Mesothelial cell of epicardium (in vitro differentiated cells): ENCODE results near the gene HOXA4. TPM values are rescaled to one million over a fixed set of nuclear protein-coding genes. Genes with fewer than 3 reads are reported as not detected.
A peak's percentile ranks its signal among the peaks of the same experiment; 100 is the strongest.

ENCODE experiments used
- DNase-seq, 2 experiments: peaks; one replicate each; pipeline ENCODE4 v3.0.0; 2021; ENCODE audit warnings: low spot score in 2 of 2; ENCODE audit not compliant: unreplicated experiment in 2 of 2
- H3K27ac Mint-ChIP-seq: 2 replicates; pipeline ENCODE4 v1.8.0; 2021; ENCODE audit warnings: mixed read lengths
- H3K27me3 Mint-ChIP-seq: 2 replicates; pipeline ENCODE4 v1.8.0; 2021; ENCODE audit warnings: low read depth, mixed read lengths
- H3K36me3 Mint-ChIP-seq: 2 replicates; pipeline ENCODE4 v1.8.0; 2021; ENCODE audit warnings: mixed read lengths
- H3K4me1 Mint-ChIP-seq: 2 replicates; pipeline ENCODE4 v1.8.0; 2021; ENCODE audit warnings: mixed read lengths
- H3K4me3 Mint-ChIP-seq: 2 replicates; pipeline ENCODE4 v1.8.0; 2021; ENCODE audit warnings: mild to moderate bottlenecking, moderate library complexity, mixed read lengths
- H3K9me3 Mint-ChIP-seq: 2 replicates; pipeline ENCODE4 v1.8.0; 2021; ENCODE audit warnings: mixed read lengths
- total RNA-seq: library from RNA; stranded (reverse); gene quantifications from 3 replicates; pipeline ENCODE4 v1.2.1, GENCODE V29; 2021
- TF ChIP-seq, protein P1 (sequence below): fragments of 200-600 bp; sonication (generic); IDR thresholded peaks from one replicate; pipeline ENCODE4 v1.5.0; 2021; ENCODE audit warnings: antibody characterized with exemption; ENCODE audit not compliant: unreplicated experiment

The HOXA4 gene
- total RNA-seq, 1 donor from 2014 or later = 55.9 TPM

DNA sequence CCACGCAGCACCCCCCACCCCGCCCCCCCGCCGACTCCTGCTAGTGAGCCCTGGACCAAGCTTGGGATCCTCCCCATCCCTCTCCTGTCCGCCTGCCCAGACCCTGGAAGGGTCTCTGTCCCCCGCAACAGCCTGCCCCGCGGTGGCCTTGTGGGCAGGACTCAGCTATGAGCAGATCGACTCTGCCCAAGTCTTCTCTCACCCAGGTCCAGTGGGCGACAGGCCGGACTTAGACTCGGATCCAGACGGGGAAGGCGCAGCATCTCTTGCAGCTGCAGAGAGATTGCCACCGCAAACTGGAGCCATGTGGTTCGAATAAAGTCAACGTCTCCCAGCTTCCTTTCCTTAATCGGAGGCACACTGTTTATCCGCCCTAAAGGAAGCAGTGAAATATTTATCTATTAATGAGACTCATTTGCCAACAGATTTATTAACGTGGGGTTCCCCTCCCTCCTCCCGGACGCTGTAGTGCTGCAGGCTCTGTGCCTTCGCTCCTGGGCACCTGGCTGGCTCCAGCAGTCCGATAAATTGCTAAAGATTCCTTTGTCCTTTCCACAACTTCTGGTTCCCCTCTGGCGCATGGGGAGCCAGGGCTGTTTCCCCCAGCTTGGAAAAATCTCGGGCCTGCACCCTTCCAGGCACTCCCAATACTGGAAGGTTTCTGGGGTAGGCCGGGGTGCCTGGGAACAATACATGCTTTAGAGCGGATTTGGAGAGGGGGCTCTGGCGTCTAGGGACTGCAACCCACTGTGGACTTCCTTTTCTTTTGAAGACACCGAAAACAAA is 26.6 kb upstream of the HOXA4 start:
- peaks cover 61% of the 10 kb centered on the region for H3K4me1 Mint-ChIP-seq
- H3K36me3 Mint-ChIP-seq = peaks cover 10% of the 10 kb centered on the region
- peak overlapping the region; percentile 81 for H3K27ac Mint-ChIP-seq
- peaks cover 80% of the 10 kb centered on the region for H3K27me3 Mint-ChIP-seq
- TF ChIP-seq, protein P1, sequence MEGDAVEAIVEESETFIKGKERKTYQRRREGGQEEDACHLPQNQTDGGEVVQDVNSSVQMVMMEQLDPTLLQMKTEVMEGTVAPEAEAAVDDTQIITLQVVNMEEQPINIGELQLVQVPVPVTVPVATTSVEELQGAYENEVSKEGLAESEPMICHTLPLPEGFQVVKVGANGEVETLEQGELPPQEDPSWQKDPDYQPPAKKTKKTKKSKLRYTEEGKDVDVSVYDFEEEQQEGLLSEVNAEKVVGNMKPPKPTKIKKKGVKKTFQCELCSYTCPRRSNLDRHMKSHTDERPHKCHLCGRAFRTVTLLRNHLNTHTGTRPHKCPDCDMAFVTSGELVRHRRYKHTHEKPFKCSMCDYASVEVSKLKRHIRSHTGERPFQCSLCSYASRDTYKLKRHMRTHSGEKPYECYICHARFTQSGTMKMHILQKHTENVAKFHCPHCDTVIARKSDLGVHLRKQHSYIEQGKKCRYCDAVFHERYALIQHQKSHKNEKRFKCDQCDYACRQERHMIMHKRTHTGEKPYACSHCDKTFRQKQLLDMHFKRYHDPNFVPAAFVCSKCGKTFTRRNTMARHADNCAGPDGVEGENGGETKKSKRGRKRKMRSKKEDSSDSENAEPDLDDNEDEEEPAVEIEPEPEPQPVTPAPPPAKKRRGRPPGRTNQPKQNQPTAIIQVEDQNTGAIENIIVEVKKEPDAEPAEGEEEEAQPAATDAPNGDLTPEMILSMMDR = no peak
- H3K9me3 Mint-ChIP-seq = no peaks in the 10 kb centered on the region
- H3K4me3 Mint-ChIP-seq = peak overlapping the region; percentile 70
- DNase-seq = peak in 1 of 2 experiments; percentile 43

DNA sequence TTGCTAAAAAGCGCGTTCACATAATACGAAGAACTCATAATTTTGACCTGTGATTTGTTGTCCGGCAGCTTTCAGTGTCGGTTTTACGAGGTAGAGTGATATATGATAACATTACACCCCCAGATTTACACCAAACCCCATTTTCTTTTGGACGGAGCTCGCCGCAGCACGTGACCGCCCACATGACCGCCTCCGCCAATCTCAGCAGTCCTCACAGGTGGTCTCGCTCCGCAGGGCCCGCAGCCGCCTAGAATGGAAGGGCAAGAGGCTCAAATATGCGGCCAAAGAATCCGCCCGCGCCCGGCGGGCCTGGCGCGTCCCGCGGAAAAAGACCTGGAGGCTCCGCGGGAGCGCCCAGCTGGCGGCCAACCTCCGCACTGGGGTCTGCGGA is 25.9 kb upstream of the HOXA4 start, which contains the start of gene HOXA7:
Gene HOXA7 (minus strand): TSS at position 168 of the 391 bp plus-strand sequence. CDS start 130 bp downstream, at position 38.
- Mint-ChIP-seq H3K27ac (peak within 1 kb of the TSS; percentile 96), H3K36me3 (peaks cover 13% of the 10 kb centered on the region), H3K4me3 (peak within 1 kb of the TSS; percentile 87), H3K9me3 (no peaks in the 10 kb centered on the region), H3K27me3 (peaks cover 81% of the 10 kb centered on the region), H3K4me1 (peaks cover 60% of the 10 kb centered on the region)
- peak in 1 of 2 experiments; percentile 85 for DNase-seq
- TF ChIP-seq, protein P1 = no peak

DNA sequence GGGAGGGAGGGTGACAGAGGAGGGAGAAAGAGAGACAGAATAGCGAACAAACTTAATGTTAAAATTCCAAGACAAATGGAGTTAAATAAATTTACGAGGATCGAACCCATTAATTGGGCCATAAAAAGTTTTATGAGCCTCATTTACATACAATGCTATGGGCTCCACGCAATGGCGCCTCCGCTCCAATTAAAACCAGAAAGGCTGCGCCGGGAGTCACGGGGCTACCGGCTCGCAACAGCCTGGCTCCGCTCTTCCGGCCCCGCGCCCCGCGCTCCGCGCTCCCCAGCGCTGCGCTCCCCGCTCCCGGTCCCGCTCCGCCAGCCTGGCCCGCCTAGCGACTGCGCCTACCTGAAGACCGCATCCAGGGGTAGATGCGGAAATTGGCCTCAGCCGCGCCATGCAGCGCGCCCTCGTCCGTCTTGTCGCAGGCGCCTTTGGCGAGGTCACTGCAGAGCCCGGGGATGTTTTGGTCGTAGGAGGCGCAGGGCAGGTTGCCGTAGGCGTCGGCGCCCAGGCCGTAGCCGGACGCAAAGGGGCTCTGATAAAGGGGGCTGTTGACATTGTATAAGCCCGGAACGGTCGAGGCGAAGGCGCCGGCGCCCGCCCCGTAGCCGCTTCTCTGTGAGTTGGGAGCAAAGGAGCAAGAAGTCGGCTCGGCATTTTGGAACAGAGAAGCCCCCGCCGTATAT is 25.4 kb upstream of the HOXA4 start:
- Mint-ChIP-seq H3K9me3 (no peaks in the 10 kb centered on the region), H3K4me3 (peak overlapping the region; percentile 87), H3K27ac (peak overlapping the region; percentile 96), H3K27me3 (peaks cover 82% of the 10 kb centered on the region), H3K4me1 (peaks cover 61% of the 10 kb centered on the region), H3K36me3 (peaks cover 13% of the 10 kb centered on the region)
- DNase-seq = peak in 1 of 2 experiments; percentile 64
- TF ChIP-seq, protein P1 = no peak

DNA sequence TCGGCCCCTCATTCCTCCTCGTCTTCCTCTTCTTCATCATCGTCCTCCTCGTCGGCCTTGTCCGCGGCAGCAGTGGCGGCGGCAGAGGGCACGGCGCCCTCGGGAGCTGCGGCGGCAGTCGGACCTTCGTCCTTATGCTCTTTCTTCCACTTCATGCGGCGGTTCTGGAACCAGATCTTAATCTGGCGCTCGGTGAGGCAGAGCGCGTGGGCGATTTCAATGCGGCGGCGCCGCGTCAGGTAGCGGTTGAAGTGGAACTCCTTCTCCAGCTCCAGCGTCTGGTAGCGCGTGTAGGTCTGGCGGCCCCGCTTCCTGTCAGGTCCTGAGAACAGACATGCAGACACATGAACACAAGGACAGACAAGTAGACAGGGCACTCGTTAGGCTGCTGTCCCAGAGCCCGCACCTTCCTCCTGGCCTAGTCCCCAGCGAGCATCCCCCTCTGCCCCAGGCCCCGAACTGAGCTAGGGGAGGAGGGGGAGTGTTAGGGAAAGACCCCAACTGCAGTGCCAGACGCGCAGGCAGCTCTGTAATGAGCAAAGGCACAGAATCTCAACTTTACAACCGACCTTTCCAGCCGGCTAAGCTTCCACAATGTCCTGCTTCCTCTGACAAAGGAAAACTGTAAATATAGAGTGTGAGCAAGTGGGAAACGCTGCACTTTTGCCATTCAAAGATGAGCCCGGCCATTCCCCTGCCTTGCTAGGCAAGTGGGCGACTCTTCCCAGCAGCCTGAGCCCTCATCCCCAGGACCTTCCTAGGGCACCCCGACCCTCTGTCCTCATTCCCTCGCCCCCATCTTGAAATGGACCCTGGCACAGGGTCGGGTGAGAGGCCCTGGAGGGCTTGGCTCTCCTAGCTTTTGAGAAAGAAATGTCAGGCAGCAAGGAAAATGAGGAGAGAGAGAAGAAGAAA is 24.6 kb upstream of the HOXA4 start:
- TF ChIP-seq, protein P1 = no peak
- H3K4me3 Mint-ChIP-seq = peak overlapping the region; percentile 87
- H3K27ac Mint-ChIP-seq = peak overlapping the region; percentile 96
- peaks cover 13% of the 10 kb centered on the region for H3K36me3 Mint-ChIP-seq
- H3K4me1 Mint-ChIP-seq = peaks cover 64% of the 10 kb centered on the region
- DNase-seq = peak in 1 of 2 experiments; percentile 57
- H3K27me3 Mint-ChIP-seq = peaks cover 81% of the 10 kb centered on the region
- H3K9me3 Mint-ChIP-seq = no peaks in the 10 kb centered on the region

GRCh38 chr7:27154369-27154768 is 23.8 kb upstream of the HOXA4 start:
- peaks cover 67% of the 10 kb centered on the region for H3K4me1 Mint-ChIP-seq
- H3K9me3 Mint-ChIP-seq = no peaks in the 10 kb centered on the region
- peak overlapping the region; percentile 87 for H3K4me3 Mint-ChIP-seq
- peak in 1 of 2 experiments; percentile 37 for DNase-seq
- TF ChIP-seq, protein P1 = no peak
- H3K36me3 Mint-ChIP-seq = peaks cover 13% of the 10 kb centered on the region
- H3K27me3 Mint-ChIP-seq = peaks cover 74% of the 10 kb centered on the region
- peak overlapping the region; percentile 96 for H3K27ac Mint-ChIP-seq
